Stimulated activated CD8-positive, alpha-beta memory T cell treated with anti-CD3 and anti-CD28 coated beads, Interleukin-15, amount 100 ng/mL, for 24 hours (primary cell): Measurements from ENCODE around the gene NEBL.

Experiments used
- DNase-seq: peaks from one replicate; pipeline ENCODE4 v3.0.0-alpha.2; 2020; ENCODE audit warnings: low read depth

The NEBL gene

GRCh38 chr10:20863008-20863407 lies 34.1 kb downstream of the NEBL start:
- DNase-seq: no peak

GRCh38 chr10:20858292-20859124 lies 38.6 kb downstream of the NEBL start:
- no peak for DNase-seq

GRCh38 chr10:20856484-20856883 lies 40.6 kb downstream of the NEBL start:
- DNase-seq: no peak

- DNase-seq: no peak
Observed at GRCh38 chr10:20855398-20856038, 41.6 kb downstream of the NEBL start.

- no peak for DNase-seq
Observed at GRCh38 chr10:20853276-20853675, 43.8 kb downstream of the NEBL start.

- no peak for DNase-seq
Observed at GRCh38 chr10:20852303-20852702, 44.8 kb downstream of the NEBL start.

GRCh38 chr10:20847512-20847911 lies 49.6 kb downstream of the NEBL start:
- DNase-seq: no peak

- no peak for DNase-seq
Observed at GRCh38 chr10:20846263-20846662, 50.8 kb downstream of the NEBL start.

GRCh38 chr10:20841419-20841818 lies 55.7 kb downstream of the NEBL start:
- DNase-seq: no peak

- no peak for DNase-seq
Observed at GRCh38 chr10:20839910-20840309, 57.2 kb downstream of the NEBL start.

- no peak for DNase-seq
Observed at GRCh38 chr10:20839141-20839540, 58.0 kb downstream of the NEBL start.

- DNase-seq: no peak
Observed at GRCh38 chr10:20836401-20836800, 60.7 kb downstream of the NEBL start.

- no peak for DNase-seq
Observed at GRCh38 chr10:20835335-20835734, 61.8 kb downstream of the NEBL start.

- DNase-seq: no peak
Observed at GRCh38 chr10:20834825-20835224, 62.3 kb downstream of the NEBL start.

- no peak for DNase-seq
Observed at GRCh38 chr10:20822825-20823224, 74.3 kb downstream of the NEBL start.

- no peak for DNase-seq
Observed at GRCh38 chr10:20817646-20818045, 79.5 kb downstream of the NEBL start.

GRCh38 chr10:20817116-20817515 lies 80.0 kb downstream of the NEBL start:
- no peak for DNase-seq

GRCh38 chr10:20814116-20814515 lies 83.0 kb downstream of the NEBL start:
- DNase-seq: no peak

- DNase-seq: no peak
Observed at GRCh38 chr10:20811131-20811530, 86.0 kb downstream of the NEBL start.

- no peak for DNase-seq
Observed at GRCh38 chr10:20809631-20810030, 87.5 kb downstream of the NEBL start.

GRCh38 chr10:20806487-20806886 lies 90.6 kb downstream of the NEBL start:
- no peak for DNase-seq

- no peak for DNase-seq
Observed at GRCh38 chr10:20797290-20797689, 99.8 kb downstream of the NEBL start.

GRCh38 chr10:20795391-20795790 lies 101.7 kb downstream of the NEBL start:
- no peak for DNase-seq

- DNase-seq: no peak
Observed at GRCh38 chr10:20785174-20785573, 111.9 kb downstream of the NEBL start.
